ENCODE measurements around the gene MYH14. TPM values are rescaled to one million over a fixed set of nuclear protein-coding genes. Genes with fewer than 3 reads are reported as not detected.

Gene MYH14
- total and polyA plus RNA-seq, 9 of the 15 experiments (the other 6 are each of a cell fraction or from before 2014, with no cell fraction given), result 0.04 to 0.86 (median 0.19) TPM; not detected in 2

- TF ChIP-seq ZFP30 (CRISPR knock-in tag; IDR thresholded peaks at IDR 0.05; ENCODE audit: borderline replicate concordance) (no peak), RBBP5 (IDR thresholded peaks at IDR 0.05; ENCODE audit: borderline replicate concordance, insufficient read depth, low read length, poor library complexity, severe bottlenecking) (peak; percentile 58), ZNF431 (CRISPR knock-in tag; IDR thresholded peaks at IDR 0.05) (no peak; the same call in 1 of the 2 replicates), PREB (CRISPR knock-in tag; IDR thresholded peaks at IDR 0.05) (no peak), ZBTB34 (CRISPR knock-in tag; IDR thresholded peaks at IDR 0.05) (no peak), TRIM24 (IDR thresholded peaks at IDR 0.05) (peak; percentile 45 to 62; a peak in 3 of 4 replicates), MEIS2 (IDR thresholded peaks at IDR 0.05; ENCODE audit: partially characterized antibody) (peak; percentile 93), ZBTB9 (CRISPR knock-in tag; IDR thresholded peaks at IDR 0.05) (no peak), RNF219 (CRISPR knock-in tag; IDR thresholded peaks at IDR 0.05) (no peak), KAT2B (IDR thresholded peaks at IDR 0.05; ENCODE audit: low read depth, low read length) (no peak), PHF21A (IDR thresholded peaks at IDR 0.05; ENCODE audit: borderline replicate concordance, low read depth) (no peak), E2F4 (CRISPR knock-in tag; IDR thresholded peaks at IDR 0.05; ENCODE audit: low read depth) (no peak), KLF10 (CRISPR knock-in tag; IDR thresholded peaks at IDR 0.05) (no peak), RBFOX2 (IDR thresholded peaks at IDR 0.05; ENCODE audit: low read depth, low read length) (peak; percentile 91), ZNF232 (CRISPR knock-in tag; IDR thresholded peaks at IDR 0.05) (no peak), NELFE (IDR thresholded peaks at IDR 0.05; ENCODE audit: insufficient read depth, insufficient read length) (no peak), CBX2 (IDR thresholded peaks at IDR 0.05; ENCODE audit: insufficient read depth, low read length, poor library complexity, severe bottlenecking) (no peak), ELF4 (CRISPR knock-in tag; IDR thresholded peaks at IDR 0.05) (0 out of 2 replicates have a peak, but pooled peaks have one; percentile 47), RAD51 (IDR thresholded peaks at IDR 0.05; ENCODE audit: borderline replicate concordance, low read depth) (no peak), FOXJ3 (CRISPR knock-in tag; IDR thresholded peaks at IDR 0.05) (no peak)
Observed at GRCh38 chr19:50358483-50359327, 155.3 kb downstream of the MYH14 start (continued).

All from K562 (cell line).